Measurements from ENCODE around the gene SPDYE3.
"Not testable (repeated sequence)": the region's sequence is repeated elsewhere in the genome, so short reads cannot be mapped to it uniquely, and the experiment has no call there.

SPDYE3 gene

DNA sequence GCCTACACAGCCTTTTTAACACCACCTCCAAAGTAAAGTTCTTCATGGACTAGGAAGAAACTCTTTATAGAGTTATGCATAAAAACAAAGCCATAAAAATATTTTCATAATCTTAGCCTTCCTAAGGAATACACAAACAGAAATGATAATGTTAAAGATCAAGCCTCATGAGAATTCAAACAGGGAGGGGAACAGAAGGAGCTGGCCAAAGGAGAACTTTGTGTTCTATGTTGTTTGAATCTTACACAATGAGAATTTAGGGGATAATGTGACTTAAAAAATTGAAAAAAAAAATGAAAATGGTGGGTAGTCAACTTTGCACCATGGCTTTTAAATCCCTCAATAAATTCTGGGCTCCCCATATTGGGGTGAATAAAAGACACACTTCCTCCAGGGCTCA lies 41.3 kb downstream of the SPDYE3 start:
- H3K36me3 ChIP-seq (ENCODE audit: low read depth), result peaks cover 85% of the 10 kb centered on the region
- ATAC-seq (ENCODE audit: low read depth), result no peak
- TF ChIP-seq, protein P1, sequence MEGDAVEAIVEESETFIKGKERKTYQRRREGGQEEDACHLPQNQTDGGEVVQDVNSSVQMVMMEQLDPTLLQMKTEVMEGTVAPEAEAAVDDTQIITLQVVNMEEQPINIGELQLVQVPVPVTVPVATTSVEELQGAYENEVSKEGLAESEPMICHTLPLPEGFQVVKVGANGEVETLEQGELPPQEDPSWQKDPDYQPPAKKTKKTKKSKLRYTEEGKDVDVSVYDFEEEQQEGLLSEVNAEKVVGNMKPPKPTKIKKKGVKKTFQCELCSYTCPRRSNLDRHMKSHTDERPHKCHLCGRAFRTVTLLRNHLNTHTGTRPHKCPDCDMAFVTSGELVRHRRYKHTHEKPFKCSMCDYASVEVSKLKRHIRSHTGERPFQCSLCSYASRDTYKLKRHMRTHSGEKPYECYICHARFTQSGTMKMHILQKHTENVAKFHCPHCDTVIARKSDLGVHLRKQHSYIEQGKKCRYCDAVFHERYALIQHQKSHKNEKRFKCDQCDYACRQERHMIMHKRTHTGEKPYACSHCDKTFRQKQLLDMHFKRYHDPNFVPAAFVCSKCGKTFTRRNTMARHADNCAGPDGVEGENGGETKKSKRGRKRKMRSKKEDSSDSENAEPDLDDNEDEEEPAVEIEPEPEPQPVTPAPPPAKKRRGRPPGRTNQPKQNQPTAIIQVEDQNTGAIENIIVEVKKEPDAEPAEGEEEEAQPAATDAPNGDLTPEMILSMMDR (IDR thresholded peaks at IDR 0.05; ENCODE audit: poor library complexity, severe bottlenecking), result no peak

DNA sequence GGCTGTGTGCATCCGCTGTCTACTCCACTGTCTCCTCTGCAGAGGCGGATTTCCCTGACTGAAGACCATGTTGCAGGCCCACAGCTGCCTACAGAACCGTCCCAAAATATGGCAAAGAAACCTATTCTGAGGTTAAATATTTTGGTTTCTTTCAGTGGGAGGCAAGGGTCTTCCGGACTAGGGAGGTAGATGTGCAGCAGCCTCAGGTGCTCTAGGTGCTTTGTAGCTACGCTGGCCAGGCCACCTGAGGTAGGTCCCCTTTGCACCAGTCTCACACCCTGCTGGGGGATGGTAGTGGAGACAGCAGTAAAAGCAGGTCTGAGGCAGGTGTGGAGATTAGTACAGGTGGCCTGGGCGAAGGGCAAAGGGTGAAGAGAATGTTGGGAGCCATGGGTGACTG lies 42.3 kb downstream of the SPDYE3 start:
- ATAC-seq (ENCODE audit: low read depth) (no peak), DNase-seq (ENCODE audit: low spot score) (no peak)
- Histone ChIP-seq H3K27ac (ENCODE audit: poor library complexity, severe bottlenecking) (no peak overlapping the region), H3K9me3 (ENCODE audit: severe bottlenecking) (no peaks in the 10 kb centered on the region), H3K4me1 (ENCODE audit: insufficient read depth, poor library complexity, severe bottlenecking) (peaks cover 3% of the 10 kb centered on the region), H3K36me3 (ENCODE audit: low read depth) (peaks cover 82% of the 10 kb centered on the region), H3K27me3 (ENCODE audit: insufficient read depth, poor library complexity, severe bottlenecking) (no peaks in the 10 kb centered on the region), H3K4me3 (ENCODE audit: severe bottlenecking) (no peak overlapping the region)
- TF ChIP-seq, protein P1 (IDR thresholded peaks at IDR 0.05; ENCODE audit: poor library complexity, severe bottlenecking), result no peak

More for the DNA sequence above, 41.3 kb downstream of the SPDYE3 start:
- Histone ChIP-seq H3K27me3 (ENCODE audit: insufficient read depth, poor library complexity, severe bottlenecking) (no peaks in the 10 kb centered on the region), H3K4me1 (ENCODE audit: insufficient read depth, poor library complexity, severe bottlenecking) (peaks cover 7% of the 10 kb centered on the region), H3K4me3 (ENCODE audit: severe bottlenecking) (no peak overlapping the region), H3K9me3 (ENCODE audit: severe bottlenecking) (no peaks in the 10 kb centered on the region), H3K27ac (ENCODE audit: poor library complexity, severe bottlenecking) (no peak overlapping the region)
- no peak for DNase-seq (ENCODE audit: low spot score)

DNA sequence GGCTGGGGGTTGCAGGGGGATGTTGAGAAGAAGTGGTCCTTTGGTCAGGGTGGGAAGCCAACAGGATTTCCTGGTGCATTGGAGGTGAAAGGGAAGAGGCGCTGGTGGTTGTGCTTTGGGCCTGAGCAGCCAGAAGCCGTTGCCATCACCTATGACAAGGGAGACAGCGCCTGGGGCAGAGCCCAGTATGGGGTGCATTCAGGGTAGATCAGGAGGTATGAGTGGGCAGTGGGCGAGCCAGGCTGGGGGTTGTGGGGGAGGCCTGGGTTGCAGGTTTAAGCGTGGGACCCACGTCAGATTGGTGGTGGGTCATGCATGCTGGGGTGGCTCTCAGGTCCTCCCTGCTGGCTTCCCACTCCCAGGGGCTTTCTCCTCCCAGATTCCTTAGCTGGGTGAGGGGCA lies 44.2 kb downstream of the SPDYE3 start:
- no peaks in the 10 kb centered on the region for H3K4me1 ChIP-seq (ENCODE audit: insufficient read depth, poor library complexity, severe bottlenecking)
- ATAC-seq (ENCODE audit: low read depth) (no peak), DNase-seq (ENCODE audit: low spot score) (no peak)
- H3K4me3 ChIP-seq (ENCODE audit: severe bottlenecking), result no peak overlapping the region
- H3K36me3 ChIP-seq (ENCODE audit: low read depth), result peaks cover 84% of the 10 kb centered on the region
- TF ChIP-seq, protein P1 (IDR thresholded peaks at IDR 0.05; ENCODE audit: poor library complexity, severe bottlenecking), result no peak
- H3K27me3 ChIP-seq (ENCODE audit: insufficient read depth, poor library complexity, severe bottlenecking), result no peaks in the 10 kb centered on the region
- H3K9me3 ChIP-seq (ENCODE audit: severe bottlenecking), result no peaks in the 10 kb centered on the region
- H3K27ac ChIP-seq (ENCODE audit: poor library complexity, severe bottlenecking), result no peak overlapping the region

DNA sequence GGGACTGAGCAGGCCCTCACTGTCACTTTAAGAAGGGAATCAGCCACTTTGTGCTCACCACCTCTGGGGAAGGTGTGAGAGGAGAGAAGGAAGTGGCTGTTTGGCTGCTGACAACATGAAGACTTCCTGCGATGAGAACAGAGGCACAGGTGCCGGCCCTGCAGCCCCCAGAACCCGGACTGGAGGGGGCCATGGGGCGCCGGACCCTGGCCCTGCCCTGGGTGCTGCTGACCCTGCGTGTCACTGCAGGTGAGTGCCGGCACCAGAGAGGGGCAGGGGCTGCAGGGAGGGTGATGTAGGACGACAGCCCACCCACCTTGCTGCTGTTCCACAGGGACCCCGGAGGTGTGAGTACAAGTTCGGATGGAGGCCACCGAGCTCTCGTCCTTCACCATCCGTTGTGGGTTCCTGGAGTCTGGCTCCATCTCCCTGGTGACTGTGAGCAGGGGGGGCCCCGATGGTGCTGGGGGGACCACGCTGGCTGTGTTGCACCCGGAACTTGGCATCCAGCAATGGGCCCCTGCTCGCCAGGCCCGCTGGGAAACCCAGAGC lies 44.8 kb downstream of the SPDYE3 start:
- not testable (repeated sequence) for H3K9me3 ChIP-seq (ENCODE audit: severe bottlenecking); H3K4me3 ChIP-seq (ENCODE audit: severe bottlenecking); H3K27me3 ChIP-seq (ENCODE audit: insufficient read depth, poor library complexity, severe bottlenecking); ATAC-seq (ENCODE audit: low read depth); H3K4me1 ChIP-seq (ENCODE audit: insufficient read depth, poor library complexity, severe bottlenecking); H3K27ac ChIP-seq (ENCODE audit: poor library complexity, severe bottlenecking); DNase-seq (ENCODE audit: low spot score)
- H3K36me3 ChIP-seq (ENCODE audit: low read depth), result peaks cover 80% of the 10 kb centered on the region

DNA sequence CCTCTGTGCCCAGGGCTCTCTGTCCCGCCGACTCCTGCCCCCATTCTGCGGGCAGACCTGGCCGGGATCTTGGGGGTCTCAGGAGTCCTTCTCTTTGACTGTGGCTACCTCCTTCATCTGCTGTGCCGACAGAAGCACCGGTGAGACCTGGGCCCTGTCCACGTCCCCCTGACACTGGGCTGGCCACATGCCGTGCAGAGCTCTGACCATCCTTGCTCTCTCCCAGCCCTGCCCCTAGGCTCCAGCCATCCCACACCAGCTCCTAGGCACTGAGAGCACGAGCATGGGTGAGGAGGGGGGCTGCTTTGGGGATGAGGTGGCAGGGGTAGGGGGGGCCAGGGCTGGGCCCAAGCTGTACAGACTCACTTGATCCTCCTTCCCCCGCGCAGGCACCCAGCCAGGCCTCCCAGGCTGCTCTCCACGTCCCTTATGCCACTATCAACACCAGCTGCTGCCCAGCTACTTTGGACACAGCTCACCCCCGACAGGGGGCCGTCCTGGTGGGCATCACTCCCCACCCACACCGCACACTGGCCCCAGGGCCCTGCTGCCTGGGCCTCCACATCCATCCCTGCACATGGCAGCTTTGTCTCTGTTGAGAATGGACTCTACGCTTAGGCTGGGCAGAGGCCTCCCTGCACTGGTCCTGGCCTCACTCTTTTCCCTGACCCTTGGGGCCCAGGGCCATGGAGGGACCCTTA lies 45.6 kb downstream of the SPDYE3 start:
- TF ChIP-seq, protein P1 (IDR thresholded peaks at IDR 0.05; ENCODE audit: poor library complexity, severe bottlenecking), result no peak
- DNase-seq (ENCODE audit: low spot score) (no peak), ATAC-seq (ENCODE audit: low read depth) (no peak)
- no peaks in the 10 kb centered on the region for H3K27me3 ChIP-seq (ENCODE audit: insufficient read depth, poor library complexity, severe bottlenecking)
- no peak overlapping the region for H3K4me3 ChIP-seq (ENCODE audit: severe bottlenecking)
- no peaks in the 10 kb centered on the region for H3K9me3 ChIP-seq (ENCODE audit: severe bottlenecking)
- no peak overlapping the region for H3K27ac ChIP-seq (ENCODE audit: poor library complexity, severe bottlenecking)
- H3K4me1 ChIP-seq (ENCODE audit: insufficient read depth, poor library complexity, severe bottlenecking), result no peaks in the 10 kb centered on the region
- H3K36me3 ChIP-seq (ENCODE audit: low read depth), result peaks cover 78% of the 10 kb centered on the region
